ENCODE measurements around the gene ST14.

Gene ST14

DNA sequence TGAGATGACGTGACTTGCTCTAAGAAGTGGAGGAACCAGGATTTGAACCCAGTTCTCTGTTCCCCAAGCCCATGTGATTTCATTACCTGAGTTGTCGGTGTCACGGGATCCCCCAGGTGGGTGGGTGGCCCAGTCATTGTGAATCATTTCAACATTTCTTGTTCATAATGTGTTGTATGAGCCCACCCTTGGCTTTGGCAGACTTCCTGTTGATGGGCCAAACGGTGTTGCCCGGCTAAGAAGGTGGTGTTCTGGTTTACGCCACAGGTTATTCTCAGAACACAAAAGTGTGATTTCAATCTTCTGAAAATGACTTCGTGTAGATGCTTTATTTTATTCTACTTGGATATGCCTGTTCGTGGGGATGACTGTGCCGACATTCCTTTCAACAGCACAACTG is 21.6 kb upstream of the ST14 start:
- Histone ChIP-seq H3K4me1 (ENCODE audit: insufficient read depth, low read length) (no peaks in the 10 kb centered on the region), H3K9ac (ENCODE audit: low read length) (no peak overlapping the region), H3K9me3 (ENCODE audit: low read length) (no peaks in the 10 kb centered on the region), H3K27ac (ENCODE audit: low read depth, low read length) (no peak overlapping the region), H3K4me3 (ENCODE audit: low read depth in 1 of 2, low read length in 2 of 2) (no peak overlapping the region), H3K36me3 (ENCODE audit: insufficient read depth, low read length) (peaks cover 70% of the 10 kb centered on the region), H3K27me3 (ENCODE audit: control insufficient read depth in 1 of 2, insufficient read depth in 2 of 2, low read length in 2 of 2) (no peaks in the 10 kb centered on the region)

DNA sequence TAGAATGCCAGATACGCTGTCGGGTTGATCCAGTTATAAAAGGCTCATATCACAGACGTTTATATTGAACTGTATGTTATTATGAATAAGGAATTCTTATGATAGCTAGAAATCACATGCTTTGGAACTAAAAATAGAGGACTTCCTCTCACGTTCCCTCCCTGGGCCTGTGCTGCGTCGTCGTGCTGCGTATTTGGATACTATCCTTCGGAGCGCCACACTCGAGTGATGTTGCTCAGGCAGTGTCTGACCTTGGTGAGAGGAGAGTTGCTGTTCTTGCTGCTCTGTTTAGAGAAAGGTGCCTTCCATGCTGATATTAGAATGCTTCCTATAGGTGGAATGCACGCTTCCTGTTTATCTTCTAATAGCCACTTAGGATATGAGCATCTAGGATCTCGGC is 20.2 kb upstream of the ST14 start:
- Histone ChIP-seq H3K36me3 (ENCODE audit: insufficient read depth, low read length) (peaks cover 67% of the 10 kb centered on the region), H3K4me1 (ENCODE audit: insufficient read depth, low read length) (peaks cover 8% of the 10 kb centered on the region), H3K9ac (ENCODE audit: low read length) (no peak overlapping the region), H3K27me3 (ENCODE audit: control insufficient read depth in 1 of 2, insufficient read depth in 2 of 2, low read length in 2 of 2) (no peaks in the 10 kb centered on the region), H3K27ac (ENCODE audit: low read depth, low read length) (no peak overlapping the region), H3K9me3 (ENCODE audit: low read length) (no peaks in the 10 kb centered on the region), H3K4me3 (ENCODE audit: low read depth in 1 of 2, low read length in 2 of 2) (no peak overlapping the region)

DNA sequence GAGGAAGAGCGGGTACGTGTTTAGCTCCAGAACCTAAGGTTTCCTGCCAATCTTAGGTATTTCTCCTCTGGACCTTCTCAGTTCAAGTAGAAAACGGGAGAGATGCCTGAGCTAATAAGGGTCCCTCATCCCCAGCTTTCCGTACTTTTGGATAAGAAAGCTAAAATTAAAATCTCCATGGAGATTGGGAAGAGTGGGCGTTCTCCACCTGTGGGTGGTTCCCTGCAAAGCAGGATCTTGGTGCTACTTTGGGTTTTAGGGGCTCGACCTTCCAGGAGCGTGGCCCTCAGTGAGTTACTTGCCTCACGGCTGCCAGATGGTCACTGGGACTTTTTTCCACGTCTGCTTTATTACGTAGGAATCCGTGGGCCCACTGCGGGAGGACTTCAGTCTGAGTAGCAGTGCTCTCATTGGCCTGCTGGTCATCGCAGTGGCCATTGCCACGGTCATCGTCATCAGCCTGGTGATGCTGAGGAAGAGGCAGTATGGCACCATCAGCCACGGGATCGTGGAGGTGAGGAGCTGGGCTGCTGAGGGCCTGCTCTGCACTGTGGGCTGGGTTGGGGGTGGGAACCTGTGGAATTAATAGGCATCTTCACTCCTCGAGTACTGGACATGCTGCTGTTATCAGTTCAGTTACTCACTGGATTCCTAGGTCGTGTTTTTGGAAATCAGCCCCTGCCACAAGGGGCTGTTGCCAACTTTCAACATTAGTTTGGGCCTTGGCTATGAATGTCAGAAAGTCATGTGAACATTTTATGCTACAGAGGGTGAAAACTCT is 17.8 kb upstream of the ST14 start:
- Histone ChIP-seq H3K27me3 (ENCODE audit: control insufficient read depth in 1 of 2, insufficient read depth in 2 of 2, low read length in 2 of 2) (no peaks in the 10 kb centered on the region), H3K27ac (ENCODE audit: low read depth, low read length) (no peak overlapping the region), H3K9ac (ENCODE audit: low read length) (no peak overlapping the region), H3K4me1 (ENCODE audit: insufficient read depth, low read length) (peaks cover 8% of the 10 kb centered on the region), H3K4me3 (ENCODE audit: low read depth in 1 of 2, low read length in 2 of 2) (no peak overlapping the region), H3K9me3 (ENCODE audit: low read length) (no peaks in the 10 kb centered on the region), H3K36me3 (ENCODE audit: insufficient read depth, low read length) (peaks cover 51% of the 10 kb centered on the region)

GRCh38 chr11:130144141-130144540 is 15.4 kb upstream of the ST14 start:
- Histone ChIP-seq H3K4me1 (ENCODE audit: insufficient read depth, low read length) (peaks cover 8% of the 10 kb centered on the region), H3K27ac (ENCODE audit: low read depth, low read length) (no peak overlapping the region)

DNA sequence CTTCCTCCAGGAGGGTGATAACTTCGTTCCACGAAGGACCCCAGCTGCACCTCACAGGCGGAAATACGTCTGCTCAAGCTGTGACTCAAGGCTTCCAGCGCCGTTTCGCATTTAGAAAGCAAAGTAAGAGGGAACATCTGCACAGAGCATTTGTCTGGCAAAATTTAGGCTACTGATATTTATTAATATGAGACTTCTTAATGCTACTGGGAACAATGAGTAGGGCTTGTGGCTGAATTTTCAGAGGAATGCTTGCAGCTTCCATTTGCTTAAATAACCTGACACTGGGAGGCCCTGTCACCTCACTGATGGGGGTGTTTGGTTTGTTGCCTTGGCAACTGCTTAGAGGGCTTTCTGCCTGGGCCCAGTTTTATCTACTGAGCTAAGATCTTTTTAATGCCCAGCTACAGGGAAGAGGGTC is 14.7 kb upstream of the ST14 start:
- H3K27me3 ChIP-seq (ENCODE audit: control insufficient read depth in 1 of 2, insufficient read depth in 2 of 2, low read length in 2 of 2): no peaks in the 10 kb centered on the region
- H3K9ac ChIP-seq (ENCODE audit: low read length): no peak overlapping the region
- H3K4me3 ChIP-seq (ENCODE audit: low read depth in 1 of 2, low read length in 2 of 2): no peak overlapping the region
- H3K36me3 ChIP-seq (ENCODE audit: insufficient read depth, low read length): peaks cover 41% of the 10 kb centered on the region
- peaks cover 8% of the 10 kb centered on the region for H3K4me1 ChIP-seq (ENCODE audit: insufficient read depth, low read length)
- H3K27ac ChIP-seq (ENCODE audit: low read depth, low read length): no peak overlapping the region
- no peaks in the 10 kb centered on the region for H3K9me3 ChIP-seq (ENCODE audit: low read length)

More at GRCh38 chr11:130144141-130144540, 15.4 kb upstream of the ST14 start:
- no peak overlapping the region for H3K9ac ChIP-seq (ENCODE audit: low read length)
- H3K27me3 ChIP-seq (ENCODE audit: control insufficient read depth in 1 of 2, insufficient read depth in 2 of 2, low read length in 2 of 2): no peaks in the 10 kb centered on the region
- no peaks in the 10 kb centered on the region for H3K9me3 ChIP-seq (ENCODE audit: low read length)
- peaks cover 41% of the 10 kb centered on the region for H3K36me3 ChIP-seq (ENCODE audit: insufficient read depth, low read length)
- no peak overlapping the region for H3K4me3 ChIP-seq (ENCODE audit: low read depth in 1 of 2, low read length in 2 of 2)

DNA sequence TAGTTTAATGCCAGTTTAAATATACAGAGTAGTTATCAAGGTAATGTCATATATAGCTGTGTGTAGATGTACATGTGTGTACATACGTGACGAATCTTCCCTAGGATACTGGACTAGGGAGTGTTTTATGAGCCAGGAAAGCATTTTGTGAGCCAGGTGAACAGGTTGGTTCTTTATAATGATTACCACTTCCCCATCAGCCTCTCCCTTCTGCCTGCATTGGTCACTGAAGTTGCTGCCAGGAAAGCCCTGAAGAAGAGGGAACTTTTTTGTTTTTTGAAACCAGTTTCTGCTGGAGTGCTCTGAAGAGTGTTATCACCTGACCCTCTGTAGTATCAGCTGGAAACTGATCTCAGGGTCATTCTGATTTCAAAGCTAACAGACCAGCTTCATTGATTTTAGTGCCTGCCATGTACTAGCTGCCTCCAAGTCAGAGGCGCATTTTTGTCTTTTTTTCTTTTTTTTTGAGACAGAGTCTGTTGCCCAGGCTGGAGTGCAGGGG is 14.2 kb upstream of the ST14 start:
- Histone ChIP-seq H3K27me3 (ENCODE audit: control insufficient read depth in 1 of 2, insufficient read depth in 2 of 2, low read length in 2 of 2) (no peaks in the 10 kb centered on the region), H3K9ac (ENCODE audit: low read length) (no peak overlapping the region), H3K4me1 (ENCODE audit: insufficient read depth, low read length) (peaks cover 8% of the 10 kb centered on the region), H3K9me3 (ENCODE audit: low read length) (no peaks in the 10 kb centered on the region), H3K36me3 (ENCODE audit: insufficient read depth, low read length) (peaks cover 36% of the 10 kb centered on the region), H3K27ac (ENCODE audit: low read depth, low read length) (no peak overlapping the region), H3K4me3 (ENCODE audit: low read depth in 1 of 2, low read length in 2 of 2) (no peak overlapping the region)

DNA sequence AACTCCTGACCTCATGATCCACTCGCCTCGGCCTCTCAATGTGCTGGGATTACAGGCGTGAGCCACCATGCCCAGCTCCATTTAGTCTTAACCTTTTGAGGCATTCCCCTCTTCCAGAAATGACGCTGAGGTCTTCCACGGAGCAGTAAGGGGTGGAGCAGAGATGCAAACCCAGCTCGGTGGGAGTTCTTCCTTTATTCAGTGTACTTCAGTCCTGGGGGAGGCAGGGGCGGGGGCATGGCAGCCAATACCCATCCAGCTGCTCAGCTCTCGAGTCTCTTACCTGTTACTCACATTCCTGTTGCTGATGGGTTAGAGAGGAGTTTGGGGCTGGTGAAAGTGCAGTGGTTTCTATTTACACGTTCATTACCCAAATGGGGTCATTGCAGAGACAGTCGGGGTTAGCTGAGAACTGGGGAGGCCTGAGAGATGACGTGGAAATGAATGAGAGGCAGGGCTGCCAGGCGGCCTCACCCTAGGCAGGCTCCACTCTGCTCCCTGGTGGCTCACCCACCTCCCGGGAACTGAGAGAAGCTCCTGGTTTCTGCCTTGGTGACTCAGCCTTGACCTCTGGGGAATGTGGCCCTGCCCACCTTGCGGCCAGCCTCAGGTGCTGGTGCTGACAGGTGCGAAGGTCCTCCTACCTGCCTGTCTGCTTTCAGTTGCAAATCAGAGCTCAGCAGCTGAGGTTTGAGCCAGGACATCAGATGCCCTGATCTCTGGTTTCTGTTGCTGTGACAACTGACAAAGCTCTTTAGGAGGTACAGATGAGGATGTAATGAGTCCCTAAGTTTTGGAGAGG is 13.4 kb upstream of the ST14 start:
- no peaks in the 10 kb centered on the region for H3K27me3 ChIP-seq (ENCODE audit: control insufficient read depth in 1 of 2, insufficient read depth in 2 of 2, low read length in 2 of 2)
- no peak overlapping the region for H3K9ac ChIP-seq (ENCODE audit: low read length)
- no peaks in the 10 kb centered on the region for H3K9me3 ChIP-seq (ENCODE audit: low read length)
- no peak overlapping the region for H3K27ac ChIP-seq (ENCODE audit: low read depth, low read length)
- peaks cover 34% of the 10 kb centered on the region for H3K36me3 ChIP-seq (ENCODE audit: insufficient read depth, low read length)
- peaks cover 8% of the 10 kb centered on the region for H3K4me1 ChIP-seq (ENCODE audit: insufficient read depth, low read length)
- H3K4me3 ChIP-seq (ENCODE audit: low read depth in 1 of 2, low read length in 2 of 2): no peak overlapping the region

GRCh38 chr11:130146796-130147195 is 12.8 kb upstream of the ST14 start:
- H3K4me3 ChIP-seq (ENCODE audit: low read depth in 1 of 2, low read length in 2 of 2): no peak overlapping the region
- peaks cover 28% of the 10 kb centered on the region for H3K36me3 ChIP-seq (ENCODE audit: insufficient read depth, low read length)
- no peak overlapping the region for H3K27ac ChIP-seq (ENCODE audit: low read depth, low read length)
- no peaks in the 10 kb centered on the region for H3K27me3 ChIP-seq (ENCODE audit: control insufficient read depth in 1 of 2, insufficient read depth in 2 of 2, low read length in 2 of 2)
- H3K9me3 ChIP-seq (ENCODE audit: low read length): no peaks in the 10 kb centered on the region
- no peak overlapping the region for H3K9ac ChIP-seq (ENCODE audit: low read length)
- H3K4me1 ChIP-seq (ENCODE audit: insufficient read depth, low read length): peaks cover 8% of the 10 kb centered on the region

GRCh38 chr11:130148796-130149326 is 10.7 kb upstream of the ST14 start:
- Histone ChIP-seq H3K9ac (ENCODE audit: low read length) (no peak overlapping the region), H3K4me3 (ENCODE audit: low read depth in 1 of 2, low read length in 2 of 2) (no peak overlapping the region), H3K4me1 (ENCODE audit: insufficient read depth, low read length) (peaks cover 6% of the 10 kb centered on the region), H3K27me3 (ENCODE audit: control insufficient read depth in 1 of 2, insufficient read depth in 2 of 2, low read length in 2 of 2) (no peaks in the 10 kb centered on the region), H3K9me3 (ENCODE audit: low read length) (no peaks in the 10 kb centered on the region), H3K36me3 (ENCODE audit: insufficient read depth, low read length) (peaks cover 10% of the 10 kb centered on the region), H3K27ac (ENCODE audit: low read depth, low read length) (no peak overlapping the region)

DNA sequence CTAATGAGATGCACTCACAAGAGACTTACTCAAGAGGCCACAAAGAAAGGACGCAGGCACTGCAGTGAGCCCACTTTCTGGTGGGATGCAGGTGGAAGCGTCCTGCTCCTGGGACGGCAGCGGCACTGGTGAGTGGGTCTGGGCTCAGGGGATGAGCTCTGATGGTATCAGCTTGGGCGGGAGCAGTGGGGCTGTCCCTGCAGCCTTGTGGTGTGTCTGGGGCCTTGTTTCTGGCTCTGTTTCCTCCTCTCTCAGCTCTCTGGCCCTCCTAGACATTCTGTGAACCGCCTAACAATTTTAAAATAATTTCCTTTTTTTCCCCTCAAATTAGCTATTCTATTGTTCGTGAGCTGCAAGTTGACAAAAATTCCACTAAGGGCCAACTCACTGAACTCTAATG is 8.8 kb upstream of the ST14 start:
- Histone ChIP-seq H3K9ac (ENCODE audit: low read length) (no peak overlapping the region), H3K4me1 (ENCODE audit: insufficient read depth, low read length) (no peaks in the 10 kb centered on the region), H3K9me3 (ENCODE audit: low read length) (no peaks in the 10 kb centered on the region), H3K27ac (ENCODE audit: low read depth, low read length) (no peak overlapping the region), H3K4me3 (ENCODE audit: low read depth in 1 of 2, low read length in 2 of 2) (no peak overlapping the region), H3K27me3 (ENCODE audit: control insufficient read depth in 1 of 2, insufficient read depth in 2 of 2, low read length in 2 of 2) (no peaks in the 10 kb centered on the region), H3K36me3 (ENCODE audit: insufficient read depth, low read length) (no peaks in the 10 kb centered on the region)

GRCh38 chr11:130151196-130151595 is 8.4 kb upstream of the ST14 start:
- H3K9ac ChIP-seq (ENCODE audit: low read length): no peak overlapping the region
- no peaks in the 10 kb centered on the region for H3K36me3 ChIP-seq (ENCODE audit: insufficient read depth, low read length)
- H3K27me3 ChIP-seq (ENCODE audit: control insufficient read depth in 1 of 2, insufficient read depth in 2 of 2, low read length in 2 of 2): no peaks in the 10 kb centered on the region
- H3K4me1 ChIP-seq (ENCODE audit: insufficient read depth, low read length): no peaks in the 10 kb centered on the region
- H3K9me3 ChIP-seq (ENCODE audit: low read length): no peaks in the 10 kb centered on the region
- no peak overlapping the region for H3K27ac ChIP-seq (ENCODE audit: low read depth, low read length)
- no peak overlapping the region for H3K4me3 ChIP-seq (ENCODE audit: low read depth in 1 of 2, low read length in 2 of 2)

All from muscle layer of colon (tissue), 2 donors.